Panc1 (cell line): ENCODE measurements around the gene KRT83. TPM values are rescaled to one million over a fixed set of nuclear protein-coding genes. Genes with fewer than 3 reads are reported as not detected.

ENCODE experiments used
- ATAC-seq: fragments of 200-7000 bp; cut with Tn5 transposase; 2 replicates; pipeline ENCODE4 v1.9.1; 2020; ENCODE audit warnings: mild to moderate bottlenecking, moderate library complexity
- BruUV-seq: library from RNA; stranded (reverse); fragments of 400-500 nt; replicated peaks from 2 replicates; lab custom pipeline; 2021; lab: Mats Ljungman, UMichigan
- CTCF ChIA-PET: fragments of 300-600 bp; sonication (Branson Sonifier 250); formaldehyde crosslinking; loops from one replicate; lab custom pipeline; 2022; ENCODE audit warnings: antibody characterized with exemption; lab: Charles Lee
- POLR2A ChIA-PET: fragments of 300-600 bp; sonication (Branson Sonifier 250); formaldehyde crosslinking; loops from one replicate; lab custom pipeline; 2022; ENCODE audit warnings: antibody characterized with exemption; lab: Charles Lee
- DNase-seq: peaks from one replicate; pipeline ENCODE4 v3.0.0-alpha.2; 2010; ENCODE audit warnings: low read depth, low spot score
- H3K27ac ChIP-seq: 2 replicates; pipeline ENCODE4 v1.5.1; 2011; ENCODE audit warnings: mild to moderate bottlenecking, low read length, inconsistent platforms
- H3K27me3 ChIP-seq: fragments of 200-500 bp; sonication (Bioruptor generic); 2 replicates; pipeline ENCODE4 v1.6.0; 2014; ENCODE audit warnings: low read length, inconsistent platforms; ENCODE audit not compliant: control insufficient read depth, insufficient read depth
- H3K36me3 ChIP-seq: fragments of 200-500 bp; sonication (Bioruptor generic); 2 replicates; pipeline ENCODE4 v1.5.1; 2014; ENCODE audit warnings: inconsistent platforms, mild to moderate bottlenecking, low read length, moderate library complexity; ENCODE audit not compliant: control insufficient read depth, insufficient read depth
- H3K4me1 ChIP-seq: 2 replicates; pipeline ENCODE4 v1.5.1; 2011; ENCODE audit warnings: inconsistent platforms, mild to moderate bottlenecking, low read length, moderate library complexity; ENCODE audit not compliant: control insufficient read depth, insufficient read depth
- H3K4me3 ChIP-seq, 2 experiments: 2 replicates each; pipeline ENCODE4 v1.5.1; 2011 to 2012; ENCODE audit warnings: low read depth in 2 of 2, low read length in 2 of 2, mild to moderate bottlenecking in 2 of 2, inconsistent platforms in 1 of 2, moderate library complexity in 1 of 2
- H3K9me3 ChIP-seq: fragments of 200-500 bp; sonication (Bioruptor generic); 2 replicates; pipeline ENCODE4 v1.5.1; 2014; ENCODE audit warnings: low read depth, mild to moderate bottlenecking, inconsistent platforms, low read length, moderate library complexity; ENCODE audit not compliant: control insufficient read depth, insufficient read depth
- POLR2AphosphoS5 ChIP-seq: IDR thresholded peaks from 2 replicates; pipeline ENCODE4 v1.6.1; 2012; ENCODE audit warnings: mild to moderate bottlenecking, low read depth, low read length, moderate library complexity
- SIN3A ChIP-seq: IDR thresholded peaks from 2 replicates; pipeline ENCODE4 v1.6.1; 2012; ENCODE audit warnings: low read depth, mild to moderate bottlenecking, low read length, moderate library complexity, borderline replicate concordance; ENCODE audit not compliant: insufficient read depth
- TCF7L2 ChIP-seq: IDR thresholded peaks from 2 replicates; pipeline ENCODE4 v1.6.1; 2011; ENCODE audit warnings: mild to moderate bottlenecking, low read depth, low read length, inconsistent platforms
- in situ Hi-C: cut with HindIII; loops from 2 replicates; pipeline ENCODE4 v1.10.0; 2016; ENCODE audit warnings: low sequenced_read_pairs, low pct_unique_long_range_greater_than_20kb
- intact Hi-C: fragments of 100-400 bp; cut with micrococcal nuclease; formaldehyde crosslinking; loops from one replicate; pipeline ENCODE4 v1.10.0; 2022; ENCODE audit not compliant: unreplicated experiment
- total RNA-seq: library from RNA; stranded (reverse); gene quantifications from one replicate; pipeline ENCODE4 v1.2.1, GENCODE V29; 2021; ENCODE audit not compliant: unreplicated experiment
- TF ChIP-seq, protein P1 (sequence below), 2 experiments: IDR thresholded peaks; 2 replicates each; pipeline ENCODE4 v1.6.1; 2011 to 2012; ENCODE audit warnings: low read depth in 2 of 2, control low read depth in 1 of 2, low read length in 1 of 2, mild to moderate bottlenecking in 1 of 2, moderate library complexity in 1 of 2; ENCODE audit not compliant: insufficient read depth in 1 of 2
- TF ChIP-seq, protein P2 (sequence below): fragments of 450-650 bp; IDR thresholded peaks from 2 replicates; pipeline ENCODE4 v1.5.1; 2017; ENCODE audit warnings: mild to moderate bottlenecking

Gene KRT83
- total RNA-seq, 1 experiment from 2014 or later, result 0.28 TPM

DNA sequence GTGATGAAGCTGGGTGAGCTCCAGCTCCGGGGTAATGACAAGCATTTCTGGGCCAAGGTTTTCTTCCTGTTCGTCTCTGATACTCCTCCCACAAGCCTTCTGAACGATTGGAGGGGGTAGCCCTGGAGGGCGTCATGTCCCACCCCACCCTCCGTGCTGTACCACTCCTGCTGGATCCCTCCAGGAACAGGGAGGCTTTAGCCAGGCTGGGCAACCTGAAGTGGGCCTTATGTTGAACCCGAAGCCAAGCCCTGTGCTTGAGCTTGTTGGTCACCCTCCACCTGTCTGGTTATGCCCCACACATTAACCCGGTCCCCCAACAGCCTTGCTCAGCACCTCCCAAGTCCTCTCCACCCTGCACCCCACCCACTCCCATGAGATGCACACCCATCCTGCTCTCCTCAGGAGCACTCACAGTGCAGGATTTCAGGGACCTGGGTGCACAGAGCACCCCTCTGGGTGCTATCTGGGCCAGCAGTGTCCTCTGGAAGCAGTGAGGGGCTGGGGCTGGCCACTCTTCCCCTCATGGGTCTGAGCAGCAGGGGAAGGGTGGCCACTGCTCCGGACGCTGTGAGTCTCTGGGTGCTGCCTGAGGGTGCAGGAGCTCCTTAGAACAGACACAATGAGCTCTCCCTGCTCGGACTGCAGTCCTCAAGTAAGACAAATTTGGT lies 6.8 kb upstream of the KRT83 start:
- ChIA-PET POLR2A (no interaction called here), CTCF (interaction anchor here (0.6 to 2.7 kb wide), 14 partner anchors 9 to 213 kb away, joined by 3 to 15 read pairs (median 4); partner anchors contain the start of gene KRT85)
- BruUV-seq, result no TSS peak
- in situ Hi-C loops (loop anchor here (5.0 kb wide), 1 partner anchor 46 kb away; no protein-coding TSS in a partner anchor), intact Hi-C loops (loop anchor here (2.0 kb wide), 1 partner anchor 171 kb away; no protein-coding TSS in a partner anchor)
- H3K4me3 ChIP-seq, result no peak overlapping the region
- no peaks in the 10 kb centered on the region for H3K27me3 ChIP-seq
- ATAC-seq (peak; percentile 43), DNase-seq (no peak)
- no peak for TF ChIP-seq POLR2AphosphoS5
- no peak for TF ChIP-seq SIN3A
- TF ChIP-seq, protein P1, sequence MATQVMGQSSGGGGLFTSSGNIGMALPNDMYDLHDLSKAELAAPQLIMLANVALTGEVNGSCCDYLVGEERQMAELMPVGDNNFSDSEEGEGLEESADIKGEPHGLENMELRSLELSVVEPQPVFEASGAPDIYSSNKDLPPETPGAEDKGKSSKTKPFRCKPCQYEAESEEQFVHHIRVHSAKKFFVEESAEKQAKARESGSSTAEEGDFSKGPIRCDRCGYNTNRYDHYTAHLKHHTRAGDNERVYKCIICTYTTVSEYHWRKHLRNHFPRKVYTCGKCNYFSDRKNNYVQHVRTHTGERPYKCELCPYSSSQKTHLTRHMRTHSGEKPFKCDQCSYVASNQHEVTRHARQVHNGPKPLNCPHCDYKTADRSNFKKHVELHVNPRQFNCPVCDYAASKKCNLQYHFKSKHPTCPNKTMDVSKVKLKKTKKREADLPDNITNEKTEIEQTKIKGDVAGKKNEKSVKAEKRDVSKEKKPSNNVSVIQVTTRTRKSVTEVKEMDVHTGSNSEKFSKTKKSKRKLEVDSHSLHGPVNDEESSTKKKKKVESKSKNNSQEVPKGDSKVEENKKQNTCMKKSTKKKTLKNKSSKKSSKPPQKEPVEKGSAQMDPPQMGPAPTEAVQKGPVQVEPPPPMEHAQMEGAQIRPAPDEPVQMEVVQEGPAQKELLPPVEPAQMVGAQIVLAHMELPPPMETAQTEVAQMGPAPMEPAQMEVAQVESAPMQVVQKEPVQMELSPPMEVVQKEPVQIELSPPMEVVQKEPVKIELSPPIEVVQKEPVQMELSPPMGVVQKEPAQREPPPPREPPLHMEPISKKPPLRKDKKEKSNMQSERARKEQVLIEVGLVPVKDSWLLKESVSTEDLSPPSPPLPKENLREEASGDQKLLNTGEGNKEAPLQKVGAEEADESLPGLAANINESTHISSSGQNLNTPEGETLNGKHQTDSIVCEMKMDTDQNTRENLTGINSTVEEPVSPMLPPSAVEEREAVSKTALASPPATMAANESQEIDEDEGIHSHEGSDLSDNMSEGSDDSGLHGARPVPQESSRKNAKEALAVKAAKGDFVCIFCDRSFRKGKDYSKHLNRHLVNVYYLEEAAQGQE (IDR thresholded peaks at IDR 0.05; ENCODE audit: insufficient read depth in 1 of 2, low read depth in 2 of 2, low read length in 1 of 2), result no peak
- TF ChIP-seq, protein P2, sequence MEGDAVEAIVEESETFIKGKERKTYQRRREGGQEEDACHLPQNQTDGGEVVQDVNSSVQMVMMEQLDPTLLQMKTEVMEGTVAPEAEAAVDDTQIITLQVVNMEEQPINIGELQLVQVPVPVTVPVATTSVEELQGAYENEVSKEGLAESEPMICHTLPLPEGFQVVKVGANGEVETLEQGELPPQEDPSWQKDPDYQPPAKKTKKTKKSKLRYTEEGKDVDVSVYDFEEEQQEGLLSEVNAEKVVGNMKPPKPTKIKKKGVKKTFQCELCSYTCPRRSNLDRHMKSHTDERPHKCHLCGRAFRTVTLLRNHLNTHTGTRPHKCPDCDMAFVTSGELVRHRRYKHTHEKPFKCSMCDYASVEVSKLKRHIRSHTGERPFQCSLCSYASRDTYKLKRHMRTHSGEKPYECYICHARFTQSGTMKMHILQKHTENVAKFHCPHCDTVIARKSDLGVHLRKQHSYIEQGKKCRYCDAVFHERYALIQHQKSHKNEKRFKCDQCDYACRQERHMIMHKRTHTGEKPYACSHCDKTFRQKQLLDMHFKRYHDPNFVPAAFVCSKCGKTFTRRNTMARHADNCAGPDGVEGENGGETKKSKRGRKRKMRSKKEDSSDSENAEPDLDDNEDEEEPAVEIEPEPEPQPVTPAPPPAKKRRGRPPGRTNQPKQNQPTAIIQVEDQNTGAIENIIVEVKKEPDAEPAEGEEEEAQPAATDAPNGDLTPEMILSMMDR, result no peak; the same call in none of the 2 replicates
- TF ChIP-seq TCF7L2, result no peak
- no peaks in the 10 kb centered on the region for H3K36me3 ChIP-seq
- peak overlapping the region; percentile 29 for H3K27ac ChIP-seq
- H3K4me1 ChIP-seq, result peaks cover 7% of the 10 kb centered on the region
- no peaks in the 10 kb centered on the region for H3K9me3 ChIP-seq

DNA sequence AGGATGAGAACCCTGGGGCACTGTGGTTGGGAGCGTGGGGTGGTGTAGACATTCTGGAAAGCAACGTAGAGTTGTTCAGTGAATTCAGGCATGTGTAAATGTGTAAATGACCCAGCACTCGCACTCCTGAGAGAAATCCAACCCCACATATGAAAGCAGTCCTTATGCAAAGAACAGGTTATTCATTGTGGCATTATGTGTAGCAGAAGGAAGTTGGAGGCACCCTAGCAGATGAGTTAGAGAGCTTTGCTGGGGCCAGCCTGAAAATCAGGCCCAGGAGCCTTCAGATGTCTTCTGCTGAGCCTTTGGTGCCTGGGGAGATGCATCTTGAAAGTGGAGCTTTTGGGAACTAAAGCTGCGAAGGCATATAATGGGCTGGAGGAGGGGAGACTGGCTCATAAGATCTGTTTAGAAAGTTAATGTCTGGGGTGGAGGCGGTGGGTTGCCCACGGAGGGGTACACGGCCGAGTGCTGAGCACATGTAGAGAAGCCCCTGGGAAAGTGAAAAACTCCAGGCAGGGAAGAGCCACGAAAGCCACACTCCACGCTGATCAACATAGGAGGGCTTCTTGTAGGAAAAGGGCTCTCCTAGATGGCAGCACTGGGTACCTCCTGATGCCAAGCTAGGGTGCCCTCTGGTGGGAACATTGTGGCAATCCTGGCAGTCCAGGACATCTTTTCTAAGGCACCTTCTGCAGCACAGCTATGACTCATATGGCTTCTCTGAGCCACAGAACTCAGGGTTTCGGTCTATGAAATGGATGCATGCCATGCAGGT lies 6.0 kb upstream of the KRT83 start:
- H3K27me3 ChIP-seq, result no peaks in the 10 kb centered on the region
- ATAC-seq, result peak; percentile 97
- ChIA-PET CTCF (interaction anchor here (0.6 to 2.7 kb wide), 16 partner anchors 8 to 490 kb away, joined by 3 to 15 read pairs (median 4); partner anchors contain the start of gene KRT85), POLR2A (no interaction called here)
- peaks cover 7% of the 10 kb centered on the region for H3K4me1 ChIP-seq
- no peaks in the 10 kb centered on the region for H3K9me3 ChIP-seq
- peak; percentile 96 for DNase-seq
- in situ Hi-C loops, result loop anchor here (5.0 kb wide), 1 partner anchor 45 kb away; no protein-coding TSS in a partner anchor
- TF ChIP-seq TCF7L2 (no peak), POLR2AphosphoS5 (no peak), SIN3A (no peak)
- TF ChIP-seq, protein P1 (IDR thresholded peaks at IDR 0.05; ENCODE audit: insufficient read depth in 1 of 2, low read depth in 2 of 2, low read length in 1 of 2), result no peak
- TF ChIP-seq, protein P2, result peak; percentile 97
- no peaks in the 10 kb centered on the region for H3K36me3 ChIP-seq
- BruUV-seq, result no TSS peak
- peak overlapping the region; percentile 5 for H3K27ac ChIP-seq
- H3K4me3 ChIP-seq, result no peak overlapping the region
- intact Hi-C loops, result loop anchor here (2.0 kb wide), 1 partner anchor 170 kb away; no protein-coding TSS in a partner anchor
